Gastrocnemius medialis (tissue), 4 donors: Measurements from ENCODE around the gene NSFL1C.

Experiments
- POLR2A ChIP-seq, 2 donors: fragments of 450-650 bp; IDR thresholded peaks; one replicate each; pipeline ENCODE4 v1.6.1; 2017; ENCODE audit warnings: antibody characterized with exemption in 2 of 2, mild to moderate bottlenecking in 2 of 2, moderate library complexity in 2 of 2
- TF ChIP-seq, protein P1 (sequence below), 5 experiments: fragments of 450-650 bp in 3 of 5; fragments of 200-600 bp in 2 of 5; sonication (generic) in 2 of 5; IDR thresholded peaks in 4 of 5; conservative IDR thresholded peaks in 1 of 5; 1 replicate in 4 of 5; 2 replicates in 1 of 5; pipeline ENCODE4 v1.5.1; 2016 to 2019; ENCODE audit warnings: antibody characterized with exemption in 5 of 5, mild to moderate bottlenecking in 3 of 5, moderate library complexity in 3 of 5

DNA sequence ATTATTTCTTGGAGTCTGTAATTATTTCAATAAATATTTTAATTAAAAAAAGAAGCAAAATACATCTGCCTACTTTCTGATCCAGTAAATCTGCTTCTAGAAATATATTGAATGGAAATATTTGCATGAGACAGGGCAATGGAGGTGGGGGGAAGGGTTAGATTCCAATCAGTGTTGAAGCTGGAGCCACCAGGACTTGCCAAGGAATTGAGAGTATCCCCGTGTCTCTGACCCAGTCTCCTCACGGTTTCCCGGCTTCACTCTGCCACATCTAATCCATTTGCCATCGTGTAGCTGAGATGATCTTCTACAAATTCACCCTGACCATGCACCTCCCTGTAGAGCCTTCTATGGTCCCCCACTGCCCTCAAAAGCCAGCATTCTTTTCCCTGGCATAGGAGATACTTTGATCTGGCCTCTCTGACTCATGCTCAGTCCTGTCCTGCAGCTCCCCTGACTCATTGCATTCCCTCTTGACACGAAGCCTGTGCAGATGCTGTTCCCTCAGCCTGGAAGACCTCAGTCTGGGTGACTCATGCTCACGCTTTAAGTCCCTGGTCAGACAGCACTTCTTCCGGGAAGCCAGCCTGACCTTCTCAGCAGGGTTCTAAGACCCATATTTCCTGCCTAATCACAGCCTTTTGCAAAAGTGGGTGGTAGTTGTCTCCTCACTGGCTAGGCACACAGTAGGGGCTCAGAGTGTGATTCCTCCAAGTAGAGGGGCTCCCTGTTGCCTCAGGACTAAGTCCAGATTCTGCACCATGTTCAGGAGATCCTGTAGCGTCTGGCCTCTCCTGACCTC, 50.8 kb downstream of the NSFL1C start:
- TF ChIP-seq, protein P1, sequence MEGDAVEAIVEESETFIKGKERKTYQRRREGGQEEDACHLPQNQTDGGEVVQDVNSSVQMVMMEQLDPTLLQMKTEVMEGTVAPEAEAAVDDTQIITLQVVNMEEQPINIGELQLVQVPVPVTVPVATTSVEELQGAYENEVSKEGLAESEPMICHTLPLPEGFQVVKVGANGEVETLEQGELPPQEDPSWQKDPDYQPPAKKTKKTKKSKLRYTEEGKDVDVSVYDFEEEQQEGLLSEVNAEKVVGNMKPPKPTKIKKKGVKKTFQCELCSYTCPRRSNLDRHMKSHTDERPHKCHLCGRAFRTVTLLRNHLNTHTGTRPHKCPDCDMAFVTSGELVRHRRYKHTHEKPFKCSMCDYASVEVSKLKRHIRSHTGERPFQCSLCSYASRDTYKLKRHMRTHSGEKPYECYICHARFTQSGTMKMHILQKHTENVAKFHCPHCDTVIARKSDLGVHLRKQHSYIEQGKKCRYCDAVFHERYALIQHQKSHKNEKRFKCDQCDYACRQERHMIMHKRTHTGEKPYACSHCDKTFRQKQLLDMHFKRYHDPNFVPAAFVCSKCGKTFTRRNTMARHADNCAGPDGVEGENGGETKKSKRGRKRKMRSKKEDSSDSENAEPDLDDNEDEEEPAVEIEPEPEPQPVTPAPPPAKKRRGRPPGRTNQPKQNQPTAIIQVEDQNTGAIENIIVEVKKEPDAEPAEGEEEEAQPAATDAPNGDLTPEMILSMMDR (IDR thresholded peaks at IDR 0.05 in 4 of 5, conservative IDR thresholded peaks at IDR 0.05 in 1 of 5) = no peak
- no peak for TF ChIP-seq POLR2A (IDR thresholded peaks at IDR 0.05)
